K562 (cell line): ENCODE data around the gene EXOC4. TPM values are rescaled to one million over a fixed set of nuclear protein-coding genes. Genes with fewer than 3 reads are reported as not detected.

Experiments used
- ATAC-seq: fragments of 200-7000 bp; cut with Tn5 transposase; 3 replicates; pipeline ENCODE4 v1.9.1; 2020; ENCODE audit warnings: moderate library complexity
- BruUV-seq: library from RNA; stranded (reverse); fragments of 400-500 nt; replicated peaks from 2 replicates; lab custom pipeline; 2021; lab: Mats Ljungman, UMichigan
- CTCF ChIA-PET: fragments of 300-600 bp; formaldehyde crosslinking; extraction: SDS; loops from one replicate; lab custom pipeline; 2021; ENCODE audit warnings: low intra/inter-chr PET ratio; lab: Yijun Ruan, JAX
- POLR2A ChIA-PET: fragments of 300-600, 350-650 bp; sonication (Branson Sonifier 250); formaldehyde crosslinking; extraction: SDS; loops from one replicate; lab custom pipeline; 2021; ENCODE audit warnings: antibody characterized with exemption, inconsistent platforms; lab: Yijun Ruan, JAX
- DNase-seq, 4 experiments: peaks; one replicate each; pipeline versions ENCODE4 v3.0.0 to v3.0.0-alpha.2; 2011 to 2018; ENCODE audit warnings: low spot score in 3 of 4, mixed read lengths in 3 of 4; ENCODE audit errors: extremely low read depth in 1 of 4
- FAIRE-seq: peaks from 2 replicates; lab custom pipeline; 2011; peaks lifted over from hg19 to GRCh38; lab: Jason Lieb, UNC
- H2AFZ ChIP-seq: 2 replicates; pipeline ENCODE4 v1.6.0; 2011; ENCODE audit warnings: low read depth, low read length, control low read depth, inconsistent platforms
- H3K27ac ChIP-seq: fragments of 200-600 bp; 3 replicates; pipeline ENCODE4 v1.8.0; 2011; ENCODE audit warnings: low read depth, mild to moderate bottlenecking, control low read depth, inconsistent platforms, low read length, moderate library complexity, mixed read lengths; ENCODE audit errors: extremely low read depth
- H3K27me3 ChIP-seq, 2 experiments: fragments of 300-600 bp in 1 of 2; 2 replicates in 1 of 2; 3 replicates in 1 of 2; pipeline versions ENCODE4 v1.6.0 to v1.8.0; 2011; ENCODE audit warnings: inconsistent platforms in 2 of 2, low read length in 2 of 2, mild to moderate bottlenecking in 1 of 2, mixed read lengths in 1 of 2, moderate library complexity in 1 of 2; ENCODE audit not compliant: control insufficient read depth in 2 of 2, insufficient read depth in 2 of 2
- H3K36me3 ChIP-seq: fragments of 300-600 bp; 3 replicates; pipeline ENCODE4 v1.8.0; 2011; ENCODE audit warnings: mild to moderate bottlenecking, low read length, inconsistent platforms; ENCODE audit not compliant: control insufficient read depth, insufficient read depth
- H3K4me1 ChIP-seq, 2 experiments: fragments of 200-600 bp in 1 of 2; replicated peaks in 1 of 2; 2 replicates in 1 of 2; 3 replicates in 1 of 2; pipeline versions ENCODE4 v1.5.1 to v1.8.0; 2011; ENCODE audit warnings: inconsistent platforms in 2 of 2, low read length in 2 of 2, mild to moderate bottlenecking in 1 of 2, mixed read lengths in 1 of 2, moderate library complexity in 1 of 2; ENCODE audit not compliant: control insufficient read depth in 2 of 2, insufficient read depth in 2 of 2
- H3K4me2 ChIP-seq: 2 replicates; pipeline ENCODE4 v1.6.1; 2011; ENCODE audit warnings: low read length, control low read depth, inconsistent platforms, mixed read lengths; ENCODE audit not compliant: insufficient read depth
- H3K4me3 ChIP-seq: fragments of 200-600 bp; sonication (generic), shearing (Covaris generic); 2 replicates; pipeline ENCODE4 v1.5.1; 2016; ENCODE audit warnings: control low read depth, inconsistent platforms
- H3K79me2 ChIP-seq: fragments of 200-600 bp; 3 replicates; pipeline ENCODE4 v1.8.0; 2011; ENCODE audit warnings: low read length, inconsistent platforms; ENCODE audit not compliant: control insufficient read depth, insufficient read depth
- H3K9ac ChIP-seq, 2 experiments: 2 replicates each; pipeline versions ENCODE4 v1.6.0 to v1.6.1; 2011; ENCODE audit warnings: low read depth in 2 of 2, low read length in 2 of 2, control low read depth in 1 of 2, inconsistent platforms in 1 of 2, mild to moderate bottlenecking in 1 of 2, mixed read lengths in 1 of 2; ENCODE audit not compliant: insufficient read depth in 1 of 2
- H3K9me1 ChIP-seq: one replicate; pipeline ENCODE4 v1.6.0; 2011; ENCODE audit warnings: inconsistent platforms, mild to moderate bottlenecking, low read length, moderate library complexity; ENCODE audit not compliant: control insufficient read depth, insufficient read depth
- H3K9me3 ChIP-seq: replicated peaks from 2 replicates; pipeline ENCODE4 v1.5.1; 2011; ENCODE audit warnings: low read depth, low read length, inconsistent platforms; ENCODE audit not compliant: control insufficient read depth, insufficient read depth
- H4K20me1 ChIP-seq: replicated peaks from 2 replicates; pipeline ENCODE4 v1.6.1; 2011; ENCODE audit warnings: low read length, inconsistent platforms, mixed read lengths; ENCODE audit not compliant: control insufficient read depth, insufficient read depth
- CREB3 ChIP-seq: fragments of 450-650 bp; conservative IDR thresholded peaks from 2 replicates; pipeline ENCODE4 v1.6.1; 2016; ENCODE audit warnings: missing genetic modification characterization, low read depth, mild to moderate bottlenecking, missing compliant biosample characterization, moderate library complexity
- CTBP1 ChIP-seq: fragments of 450-650 bp; IDR thresholded peaks from 2 replicates; pipeline ENCODE4 v1.6.1; 2016; ENCODE audit warnings: borderline replicate concordance
- ELF2 ChIP-seq: fragments of 250-450 bp; sonication (Bioruptor Pico); IDR thresholded peaks from 2 replicates; pipeline ENCODE4 v1.5.0; 2021; ENCODE audit warnings: mild to moderate bottlenecking
- FOXP4 ChIP-seq: sonication (generic); formaldehyde crosslinking; IDR thresholded peaks from 2 replicates; pipeline ENCODE4 v1.8.0; 2022; ENCODE audit warnings: mild to moderate bottlenecking, missing genetic modification reagents, borderline replicate concordance
- GABPA ChIP-seq: fragments of 200-800 bp; sonication (Bioruptor generic); conservative IDR thresholded peaks from 2 replicates; pipeline ENCODE4 v1.6.1; 2016; ENCODE audit warnings: low read depth, missing genetic modification characterization, missing compliant biosample characterization
- SMAD2 ChIP-seq: fragments of 150-350 bp; IDR thresholded peaks from 2 replicates; pipeline ENCODE4 v1.6.1; 2014; ENCODE audit warnings: low read depth, mild to moderate bottlenecking, low read length
- ZBTB11 ChIP-seq, 3 experiments: fragments of 200-800 bp in 1 of 3; fragments of 250-450 bp in 1 of 3; fragments of 450-650 bp in 1 of 3; sonication (Bioruptor Pico) in 1 of 3; sonication (Bioruptor generic) in 1 of 3; formaldehyde crosslinking in 1 of 3; IDR thresholded peaks; 2 replicates each; pipeline versions ENCODE4 v1.6.1 to v1.8.0; 2016 to 2022; ENCODE audit warnings: mild to moderate bottlenecking in 2 of 3, missing genetic modification characterization in 2 of 3, missing compliant biosample characterization in 1 of 3, moderate library complexity in 1 of 3
- ZNF717 ChIP-seq: fragments of 250-450 bp; sonication (Bioruptor Pico); IDR thresholded peaks from 2 replicates; pipeline ENCODE4 v1.5.0; 2021
- WGBS: fragments of 100-300 bp; shearing (Covaris generic); methylation state at CpG from one replicate; pipeline ENCODE4 v1.1.6; 2016; ENCODE audit warnings: low coverage, mixed read lengths; ENCODE audit not compliant: insufficient coverage; ENCODE audit errors: missing lambda C conversion rate; 5-methylcytosine and 5-hydroxymethylcytosine counted together
- in situ Hi-C: fragments of 300-500 bp; cut with MboI; formaldehyde crosslinking; loops from 4 replicates; pipeline ENCODE4 v1.15.0; 2018; ENCODE audit warnings: inconsistent platforms, mixed read lengths
- intact Hi-C: fragments of 100-400 bp; cut with micrococcal nuclease; formaldehyde crosslinking; loops from 2 replicates; pipeline ENCODE4 v1.14.2; 2022
- polyA plus RNA-seq, 8 experiments: library from polyadenylated mRNA; depleted of rRNA in 4 of 8; stranded (reverse) in 5 of 8; unstranded in 3 of 8; fragments of >200 nt; fragmentation: Nextera tagmentation in 2 of 8; fragmentation: Illumina TruSeq in 1 of 8; extraction: Ambion mirVana in 2 of 8; extraction: Trizol in 1 of 8; gene quantifications; 2 replicates each; pipeline versions ENCODE4 v1.2.1 to v1.2.3, GENCODE V29; 2011 to 2014; ENCODE audit warnings: inconsistent platforms in 1 of 8, missing spikeins in 1 of 8
- total RNA-seq, 7 experiments: library from RNA; depleted of rRNA in 6 of 7; stranded (reverse); fragments of >200 nt in 6 of 7; fragmentation: Illumina TruSeq in 2 of 7; extraction: Trizol in 2 of 7; gene quantifications; 2 replicates each; pipeline versions ENCODE4 v1.2.1 to v1.2.3, GENCODE V29; 2011 to 2021; ENCODE audit warnings: low replicate concordance in 1 of 7

The EXOC4 gene
- total and polyA plus RNA-seq, 9 of the 15 experiments (the other 6 are each of a cell fraction or from before 2014, with no cell fraction given), result 18.5 to 73.1 (median 46.6) TPM

GRCh38 chr7:133292631-133293030 lies 39.8 kb downstream of the EXOC4 start:
- Histone ChIP-seq H3K4me1 (no peaks in the 10 kb centered on the region), H3K27me3 (no peaks in the 10 kb centered on the region), H2AFZ (no peak overlapping the region), H3K79me2 (no peaks in the 10 kb centered on the region), H3K4me2 (no peak overlapping the region), H3K27ac (no peak overlapping the region), H3K9ac (no peak overlapping the region), H3K36me3 (peaks cover 29% of the 10 kb centered on the region; the same call in 2 of the 3 replicates), H3K9me1 (no peaks in the 10 kb centered on the region), H3K9me3 (no peaks in the 10 kb centered on the region), H3K4me3 (no peak overlapping the region), H4K20me1 (no peaks in the 10 kb centered on the region)
- WGBS, result 96% methylated on average over 1 of the region's 1 CpG
- in situ Hi-C loops, result no loop called here
- ATAC-seq, result no peak
- DNase-seq, result no peak
- intact Hi-C loops, result no loop called here
- BruUV-seq, result no TSS peak
- no peak for FAIRE-seq
- POLR2A ChIA-PET, result interaction anchor here (0.7 to 1.3 kb wide), 3 partner anchors 9 to 32 kb away, joined by 3 to 5 read pairs (median 4); no protein-coding TSS in a partner anchor
- TF ChIP-seq SMAD2 (no peak), ZBTB11 (CRISPR knock-in tag; IDR thresholded peaks at IDR 0.05) (no peak), FOXP4 (no peak), ZNF717 (no peak), CTBP1 (no peak), CREB3 (tag) (no peak), ELF2 (CRISPR knock-in tag) (no peak), GABPA (tag) (no peak)
- CTCF ChIA-PET, result no interaction called here
